CD4-positive, CD25-positive, alpha-beta regulatory T cell (primary cell): Measurements from ENCODE around the gene IL1RAPL1. TPM values are rescaled to one million over a fixed set of nuclear protein-coding genes. Genes with fewer than 3 reads are reported as not detected.
"Not testable (repeated sequence)": the region's sequence is repeated elsewhere in the genome, so short reads cannot be mapped to it uniquely, and the experiment has no call there.

Source experiments
- ATAC-seq, 2 donors: fragments of 150-1000 bp; cut with Tn5 transposase; one replicate each; pipeline ENCODE4 v1.10.0; 2021; ENCODE audit warnings: low read depth in 2 of 2, moderate number of reproducible peaks in 2 of 2, moderate library complexity in 1 of 2
- DNase-seq, 3 donors: peaks; one replicate each; pipeline versions ENCODE4 v3.0.0 to v3.0.0-alpha.2; 2012 to 2022; ENCODE audit warnings: mixed read lengths in 1 of 3
- H3K27ac ChIP-seq: one replicate; pipeline ENCODE4 v1.7.0; 2013; ENCODE audit warnings: mild to moderate bottlenecking, low read length; ENCODE audit not compliant: insufficient read depth, poor library complexity, severe bottlenecking
- H3K27me3 ChIP-seq: one replicate; pipeline ENCODE4 v1.7.0; 2013; ENCODE audit warnings: low read length; ENCODE audit not compliant: control insufficient read depth, insufficient read depth
- H3K36me3 ChIP-seq: one replicate; pipeline ENCODE4 v1.7.0; 2013; ENCODE audit warnings: mild to moderate bottlenecking, low read length, moderate library complexity; ENCODE audit not compliant: control insufficient read depth, insufficient read depth
- H3K4me1 ChIP-seq: 2 replicates; pipeline ENCODE4 v1.7.0; 2013; ENCODE audit warnings: mild to moderate bottlenecking, low read length; ENCODE audit not compliant: insufficient read depth, control insufficient read depth, poor library complexity, severe bottlenecking
- H3K4me3 ChIP-seq: one replicate; pipeline ENCODE4 v1.7.0; 2013; ENCODE audit warnings: low read depth, mild to moderate bottlenecking, low read length, moderate library complexity
- H3K9me3 ChIP-seq, 2 experiments: 1 replicate in 1 of 2; 2 replicates in 1 of 2; pipeline ENCODE4 v1.7.0; 2013; ENCODE audit warnings: low read length in 2 of 2, mild to moderate bottlenecking in 1 of 2, moderate library complexity in 1 of 2; ENCODE audit not compliant: control insufficient read depth in 2 of 2
- H3K27ac Mint-ChIP-seq, 3 donors: one replicate each; pipeline ENCODE4 v1.8.0; 2020 to 2022; ENCODE audit warnings: mild to moderate bottlenecking in 3 of 3, mixed read lengths in 3 of 3, moderate library complexity in 2 of 3
- H3K27me3 Mint-ChIP-seq: one replicate; pipeline ENCODE4 v1.8.0; 2022; ENCODE audit warnings: mild to moderate bottlenecking, mixed read lengths
- H3K36me3 Mint-ChIP-seq: one replicate; pipeline ENCODE4 v1.8.0; 2020; ENCODE audit warnings: mixed read lengths
- H3K4me1 Mint-ChIP-seq, 4 donors: one replicate each; pipeline ENCODE4 v1.8.0; 2020 to 2022; ENCODE audit warnings: mixed read lengths in 4 of 4, mild to moderate bottlenecking in 1 of 4
- H3K4me3 Mint-ChIP-seq, 4 donors: one replicate each; pipeline ENCODE4 v1.8.0; 2020 to 2022; ENCODE audit warnings: mild to moderate bottlenecking in 4 of 4, mixed read lengths in 4 of 4, moderate library complexity in 3 of 4
- H3K9me3 Mint-ChIP-seq, 7 donors: one replicate each; pipeline ENCODE4 v1.8.0; 2020 to 2022; ENCODE audit warnings: mixed read lengths in 7 of 7, mild to moderate bottlenecking in 3 of 7, moderate library complexity in 2 of 7
- polyA plus RNA-seq, 4 donors: library from polyadenylated mRNA; unstranded; fragments of 300-500 nt; fragmentation: Illumina TruSeq; gene quantifications; one replicate each; pipeline ENCODE4 v1.2.3, GENCODE V29; 2021
- total RNA-seq: library from RNA; stranded (reverse); gene quantifications from one replicate; pipeline ENCODE4 v1.2.3, GENCODE V29; 2022

Gene IL1RAPL1
- total and polyA plus RNA-seq, 5 donors from 2014 or later, result not detected

GRCh38 chrX:29122817-29123216 is 535.6 kb downstream of the IL1RAPL1 start:
- not testable (repeated sequence) for H3K27me3 ChIP-seq, H3K27me3 Mint-ChIP-seq, H3K27ac ChIP-seq, H3K27ac Mint-ChIP-seq, H3K4me1 Mint-ChIP-seq, H3K4me3 Mint-ChIP-seq, ATAC-seq, H3K36me3 ChIP-seq, H3K4me1 ChIP-seq, H3K9me3 ChIP-seq, H3K4me3 ChIP-seq, H3K9me3 Mint-ChIP-seq, DNase-seq, H3K36me3 Mint-ChIP-seq

GRCh38 chrX:29130905-29131304 is 543.7 kb downstream of the IL1RAPL1 start:
- H3K4me3 Mint-ChIP-seq, result no peak overlapping the region
- no peaks in the 10 kb centered on the region for H3K4me1 Mint-ChIP-seq
- ATAC-seq, result no peak

GRCh38 chrX:29136904-29137303 is 549.7 kb downstream of the IL1RAPL1 start:
- Histone ChIP-seq H3K27ac (no peak overlapping the region), H3K9me3 (no peaks in the 10 kb centered on the region), H3K4me1 (no peaks in the 10 kb centered on the region), H3K27me3 (no peaks in the 10 kb centered on the region), H3K4me3 (no peak overlapping the region), H3K36me3 (no peaks in the 10 kb centered on the region)
- H3K4me1 Mint-ChIP-seq, result no peaks in the 10 kb centered on the region
- no peaks in the 10 kb centered on the region for H3K36me3 Mint-ChIP-seq
- DNase-seq (no peak), ATAC-seq (no peak)
- no peaks in the 10 kb centered on the region for H3K27me3 Mint-ChIP-seq
- H3K4me3 Mint-ChIP-seq, result no peak overlapping the region
- H3K9me3 Mint-ChIP-seq, result peaks cover 0 to 3% (median 0%) of the 10 kb centered on the region in 7 donors
- H3K27ac Mint-ChIP-seq, result no peak overlapping the region

More at GRCh38 chrX:29130905-29131304, 543.7 kb downstream of the IL1RAPL1 start:
- Mint-ChIP-seq H3K9me3 (peaks cover 0 to 3% (median 0%) of the 10 kb centered on the region in 7 donors), H3K27me3 (no peaks in the 10 kb centered on the region), H3K27ac (no peak overlapping the region), H3K36me3 (no peaks in the 10 kb centered on the region)
- Histone ChIP-seq H3K27ac (no peak overlapping the region), H3K4me1 (no peaks in the 10 kb centered on the region), H3K9me3 (no peaks in the 10 kb centered on the region), H3K36me3 (no peaks in the 10 kb centered on the region), H3K4me3 (no peak overlapping the region), H3K27me3 (no peaks in the 10 kb centered on the region)
- no peak for DNase-seq

GRCh38 chrX:29138003-29138402 is 550.8 kb downstream of the IL1RAPL1 start:
- no peak for ATAC-seq
- no peaks in the 10 kb centered on the region for H3K4me1 Mint-ChIP-seq
- H3K27me3 ChIP-seq, result no peaks in the 10 kb centered on the region
- H3K9me3 Mint-ChIP-seq, result peaks cover 0 to 1% (median 0%) of the 10 kb centered on the region in 7 donors
- H3K4me3 ChIP-seq, result no peak overlapping the region
- no peak overlapping the region for H3K27ac Mint-ChIP-seq
- H3K36me3 Mint-ChIP-seq, result no peaks in the 10 kb centered on the region
- H3K9me3 ChIP-seq, result no peaks in the 10 kb centered on the region
- H3K4me3 Mint-ChIP-seq, result no peak overlapping the region
- H3K27ac ChIP-seq, result no peak overlapping the region
- H3K4me1 ChIP-seq, result no peaks in the 10 kb centered on the region
- no peak for DNase-seq
- H3K36me3 ChIP-seq, result no peaks in the 10 kb centered on the region
- H3K27me3 Mint-ChIP-seq, result no peaks in the 10 kb centered on the region

GRCh38 chrX:29143356-29143755 is 556.1 kb downstream of the IL1RAPL1 start:
- Histone ChIP-seq H3K27me3 (no peaks in the 10 kb centered on the region), H3K9me3 (no peaks in the 10 kb centered on the region), H3K27ac (no peak overlapping the region), H3K4me1 (no peaks in the 10 kb centered on the region), H3K4me3 (no peak overlapping the region), H3K36me3 (no peaks in the 10 kb centered on the region)
- H3K36me3 Mint-ChIP-seq, result no peaks in the 10 kb centered on the region
- H3K27me3 Mint-ChIP-seq, result no peaks in the 10 kb centered on the region
- H3K27ac Mint-ChIP-seq, result no peak overlapping the region
- no peak overlapping the region for H3K4me3 Mint-ChIP-seq
- no peak for ATAC-seq
- no peak for DNase-seq
- no peaks in the 10 kb centered on the region for H3K4me1 Mint-ChIP-seq
- H3K9me3 Mint-ChIP-seq, result peaks cover 0 to 11% (median 1%) of the 10 kb centered on the region in 7 donors

GRCh38 chrX:29143756-29144155 is 556.5 kb downstream of the IL1RAPL1 start:
- no peak for DNase-seq
- Histone ChIP-seq H3K36me3 (no peaks in the 10 kb centered on the region), H3K4me1 (no peaks in the 10 kb centered on the region), H3K27me3 (no peaks in the 10 kb centered on the region), H3K27ac (no peak overlapping the region), H3K4me3 (no peak overlapping the region), H3K9me3 (no peaks in the 10 kb centered on the region)
- no peaks in the 10 kb centered on the region for H3K27me3 Mint-ChIP-seq
- no peak overlapping the region for H3K27ac Mint-ChIP-seq
- H3K4me1 Mint-ChIP-seq, result no peaks in the 10 kb centered on the region
- no peak overlapping the region for H3K4me3 Mint-ChIP-seq
- no peak for ATAC-seq
- no peaks in the 10 kb centered on the region for H3K36me3 Mint-ChIP-seq
- H3K9me3 Mint-ChIP-seq, result peaks cover 0 to 11% (median 1%) of the 10 kb centered on the region in 7 donors

GRCh38 chrX:29145316-29145715 is 558.1 kb downstream of the IL1RAPL1 start:
- H3K36me3 ChIP-seq, result no peaks in the 10 kb centered on the region
- no peak overlapping the region for H3K4me3 Mint-ChIP-seq
- H3K9me3 ChIP-seq, result no peaks in the 10 kb centered on the region
- H3K27me3 Mint-ChIP-seq, result no peaks in the 10 kb centered on the region
- H3K4me3 ChIP-seq, result no peak overlapping the region
- no peaks in the 10 kb centered on the region for H3K36me3 Mint-ChIP-seq
- H3K9me3 Mint-ChIP-seq, result peaks cover 0 to 11% (median 3%) of the 10 kb centered on the region in 7 donors
- ATAC-seq (no peak), DNase-seq (no peak)
- H3K27me3 ChIP-seq, result no peaks in the 10 kb centered on the region
- H3K4me1 ChIP-seq, result no peaks in the 10 kb centered on the region
- no peaks in the 10 kb centered on the region for H3K4me1 Mint-ChIP-seq
- H3K27ac Mint-ChIP-seq, result no peak overlapping the region
- no peak overlapping the region for H3K27ac ChIP-seq

GRCh38 chrX:29148511-29148910 is 561.3 kb downstream of the IL1RAPL1 start:
- no peaks in the 10 kb centered on the region for H3K27me3 Mint-ChIP-seq
- Histone ChIP-seq H3K4me3 (no peak overlapping the region), H3K4me1 (no peaks in the 10 kb centered on the region), H3K27ac (no peak overlapping the region), H3K9me3 (peaks cover 0 to 2% of the 10 kb centered on the region in 2 experiments), H3K36me3 (no peaks in the 10 kb centered on the region), H3K27me3 (no peaks in the 10 kb centered on the region)
- no peak overlapping the region for H3K4me3 Mint-ChIP-seq
- H3K9me3 Mint-ChIP-seq, result peaks cover 0 to 11% (median 2%) of the 10 kb centered on the region in 7 donors
- ATAC-seq (no peak), DNase-seq (no peak)
- H3K4me1 Mint-ChIP-seq, result no peaks in the 10 kb centered on the region
- no peaks in the 10 kb centered on the region for H3K36me3 Mint-ChIP-seq
- H3K27ac Mint-ChIP-seq, result no peak overlapping the region
